Measurements from ENCODE around the gene CAMK1G.

The CAMK1G gene

GRCh38 chr1:209625791-209626285 is 42.3 kb downstream of the CAMK1G start:
- no peaks in the 10 kb centered on the region for H3K79me2 ChIP-seq (ENCODE audit: insufficient read depth, low read length)
- TF ChIP-seq CTCF (IDR thresholded peaks at IDR 0.05; ENCODE audit: borderline replicate concordance, extremely low read depth, low read length, poor library complexity, severe bottlenecking) (no peak), EZH2 (IDR thresholded peaks at IDR 0.05; ENCODE audit: borderline replicate concordance, low read depth, low read length, severe bottlenecking) (no peak)
- H3K27ac ChIP-seq (ENCODE audit: low read length): no peak overlapping the region
- H3K36me3 ChIP-seq (ENCODE audit: insufficient read depth, low read length): no peaks in the 10 kb centered on the region
- H3K9ac ChIP-seq (ENCODE audit: low read depth, low read length): no peak overlapping the region
- no peak for DNase-seq
- no peak overlapping the region for H3K4me2 ChIP-seq (ENCODE audit: insufficient read depth, low read length)
- no peaks in the 10 kb centered on the region for H3K9me3 ChIP-seq (ENCODE audit: insufficient read depth, low read length, severe bottlenecking)
- H4K20me1 ChIP-seq (ENCODE audit: insufficient read depth, low read length): peaks cover 2% of the 10 kb centered on the region; the same call in 1 of the 2 replicates
- H2AFZ ChIP-seq (ENCODE audit: low read depth, low read length): no peak overlapping the region
- no peak overlapping the region for H3K4me3 ChIP-seq (ENCODE audit: low read depth in 1 of 2, low read length in 2 of 2)
- H3K27me3 ChIP-seq (ENCODE audit: insufficient read depth, low read length, poor library complexity): no peaks in the 10 kb centered on the region
- no peak for ATAC-seq (ENCODE audit: insufficient read depth, low read depth)
- no peaks in the 10 kb centered on the region for H3K4me1 ChIP-seq (ENCODE audit: insufficient read depth, low read length)

GRCh38 chr1:209626346-209627026 is 43.0 kb downstream of the CAMK1G start:
- Histone ChIP-seq H3K4me3 (ENCODE audit: low read depth in 1 of 2, low read length in 2 of 2) (no peak overlapping the region), H2AFZ (ENCODE audit: low read depth, low read length) (no peak overlapping the region), H3K9me3 (ENCODE audit: insufficient read depth, low read length, severe bottlenecking) (no peaks in the 10 kb centered on the region), H3K4me2 (ENCODE audit: insufficient read depth, low read length) (no peak overlapping the region), H3K79me2 (ENCODE audit: insufficient read depth, low read length) (no peaks in the 10 kb centered on the region), H3K27ac (ENCODE audit: low read length) (no peak overlapping the region), H3K27me3 (ENCODE audit: insufficient read depth, low read length, poor library complexity) (no peaks in the 10 kb centered on the region), H3K4me1 (ENCODE audit: insufficient read depth, low read length) (no peaks in the 10 kb centered on the region), H4K20me1 (ENCODE audit: insufficient read depth, low read length) (peaks cover 2% of the 10 kb centered on the region; the same call in 1 of the 2 replicates), H3K36me3 (ENCODE audit: insufficient read depth, low read length) (no peaks in the 10 kb centered on the region), H3K9ac (ENCODE audit: low read depth, low read length) (no peak overlapping the region)
- DNase-seq (no peak), ATAC-seq (ENCODE audit: insufficient read depth, low read depth) (no peak)
- TF ChIP-seq CTCF (IDR thresholded peaks at IDR 0.05; ENCODE audit: borderline replicate concordance, extremely low read depth, low read length, poor library complexity, severe bottlenecking) (no peak), EZH2 (IDR thresholded peaks at IDR 0.05; ENCODE audit: borderline replicate concordance, low read depth, low read length, severe bottlenecking) (no peak)

- no peak; the same call in 2 of the 3 replicates for ATAC-seq (ENCODE audit: insufficient read depth, low read depth)
- H3K4me2 ChIP-seq (ENCODE audit: insufficient read depth, low read length): no peak overlapping the region
- H3K27ac ChIP-seq (ENCODE audit: low read length): no peak overlapping the region
- H3K79me2 ChIP-seq (ENCODE audit: insufficient read depth, low read length): no peaks in the 10 kb centered on the region
- no peak overlapping the region for H3K9ac ChIP-seq (ENCODE audit: low read depth, low read length)
- H3K36me3 ChIP-seq (ENCODE audit: insufficient read depth, low read length): no peaks in the 10 kb centered on the region
- no peak overlapping the region for H2AFZ ChIP-seq (ENCODE audit: low read depth, low read length)
- no peaks in the 10 kb centered on the region for H3K9me3 ChIP-seq (ENCODE audit: insufficient read depth, low read length, severe bottlenecking)
- DNase-seq: no peak
- H3K27me3 ChIP-seq (ENCODE audit: insufficient read depth, low read length, poor library complexity): no peaks in the 10 kb centered on the region
- no peaks in the 10 kb centered on the region for H3K4me1 ChIP-seq (ENCODE audit: insufficient read depth, low read length)
- no peak overlapping the region for H3K4me3 ChIP-seq (ENCODE audit: low read depth in 1 of 2, low read length in 2 of 2)
- H4K20me1 ChIP-seq (ENCODE audit: insufficient read depth, low read length): peaks cover 2% of the 10 kb centered on the region; the same call in 1 of the 2 replicates
- TF ChIP-seq CTCF (IDR thresholded peaks at IDR 0.05; ENCODE audit: borderline replicate concordance, extremely low read depth, low read length, poor library complexity, severe bottlenecking): no peak
- TF ChIP-seq EZH2 (IDR thresholded peaks at IDR 0.05; ENCODE audit: borderline replicate concordance, low read depth, low read length, severe bottlenecking): no peak
These were observed 43.7 kb downstream of the CAMK1G start for GRCh38 chr1:209627027-209627731.

Measured in DND-41 (cell line).